SKM-1 treated with dmso at 0.1 percent for 144 hours (cell line): ENCODE data around the gene MRAP.
"Not testable (repeated sequence)": the region's sequence is repeated elsewhere in the genome, so short reads cannot be mapped to it uniquely, and the experiment has no call there.

ENCODE experiments used
- DNase-seq: peaks from one replicate; lab custom pipeline; 2025; ENCODE audit not compliant: unreplicated experiment; lab: John Stamatoyannopoulos, UW

Gene MRAP

GRCh38 chr21:32299695-32300094 lies 1.0 kb downstream of the MRAP start:
- no peak for DNase-seq

- no peak for DNase-seq
Measured at GRCh38 chr21:32300117-32300681, 1.5 kb downstream of the MRAP start.

- DNase-seq = no peak
Measured at GRCh38 chr21:32301596-32301995, 2.9 kb downstream of the MRAP start.

- no peak for DNase-seq
Measured at GRCh38 chr21:32302560-32302959, 3.9 kb downstream of the MRAP start.

GRCh38 chr21:32303385-32303784 lies 4.7 kb downstream of the MRAP start:
- DNase-seq = no peak

- DNase-seq = no peak
Measured at GRCh38 chr21:32304998-32305397, 6.3 kb downstream of the MRAP start.

GRCh38 chr21:32306021-32306780 lies 7.5 kb downstream of the MRAP start:
- no peak for DNase-seq

- DNase-seq = no peak
Measured at GRCh38 chr21:32307706-32308105, 9.1 kb downstream of the MRAP start.

GRCh38 chr21:32308696-32309095 lies 10.0 kb downstream of the MRAP start:
- DNase-seq = no peak

GRCh38 chr21:32309906-32310460 lies 11.3 kb downstream of the MRAP start:
- DNase-seq = no peak

- DNase-seq = not testable (repeated sequence)
Measured at GRCh38 chr21:32310976-32311375, 12.3 kb downstream of the MRAP start.

- DNase-seq = no peak
Measured at GRCh38 chr21:32311621-32312020, 13.0 kb downstream of the MRAP start.

GRCh38 chr21:32312326-32312725 lies 13.7 kb downstream of the MRAP start:
- no peak for DNase-seq

- no peak for DNase-seq
Measured at GRCh38 chr21:32312976-32313375, 14.3 kb downstream of the MRAP start.

- no peak for DNase-seq
Measured at GRCh38 chr21:32314806-32315205, 16.2 kb downstream of the MRAP start.

GRCh38 chr21:32315511-32316281 lies 17.0 kb downstream of the MRAP start:
- DNase-seq = no peak

- no peak for DNase-seq
Measured at GRCh38 chr21:32316361-32317215, 17.9 kb downstream of the MRAP start.

GRCh38 chr21:32317726-32318125 lies 19.1 kb downstream of the MRAP start:
- DNase-seq = no peak

- DNase-seq = no peak
Measured at GRCh38 chr21:32319012-32319411, 20.4 kb downstream of the MRAP start.

GRCh38 chr21:32320059-32320458 lies 21.4 kb downstream of the MRAP start:
- no peak for DNase-seq

- DNase-seq = no peak
Measured at GRCh38 chr21:32320726-32321125, 22.1 kb downstream of the MRAP start.
